Kidney (tissue), 14 donors: ENCODE results near the gene TBX20. TPM values are rescaled to one million over a fixed set of nuclear protein-coding genes. Genes with fewer than 3 reads are reported as not detected.
A peak's percentile ranks its signal among the peaks of the same experiment; 100 is the strongest.

Experiments used
- DNase-seq, 5 donors: peaks; one replicate each; pipeline ENCODE4 v3.0.0-alpha.2; 2013 to 2020
- FAIRE-seq: peaks from 2 replicates; lab custom pipeline; 2012; peaks lifted over from hg19 to GRCh38; lab: Jason Lieb, UNC
- H3K27ac ChIP-seq, 2 donors: one replicate each; pipeline ENCODE4 v1.7.0; 2013; ENCODE audit warnings: low read depth in 2 of 2, low read length in 2 of 2, inconsistent platforms in 1 of 2
- H3K27me3 ChIP-seq: one replicate; pipeline ENCODE4 v1.7.1; 2013; ENCODE audit warnings: low read length, inconsistent platforms; ENCODE audit not compliant: control insufficient read depth, insufficient read depth
- H3K36me3 ChIP-seq, 3 donors: one replicate each; pipeline versions ENCODE4 v1.7.0 to v1.7.1; 2013; ENCODE audit warnings: low read length in 3 of 3, control low read depth in 1 of 3, inconsistent platforms in 1 of 3; ENCODE audit not compliant: insufficient read depth in 3 of 3, control insufficient read depth in 2 of 3
- H3K4me1 ChIP-seq, 3 donors: one replicate each; pipeline versions ENCODE4 v1.7.0 to v1.7.1; 2013; ENCODE audit warnings: low read length in 3 of 3, inconsistent platforms in 1 of 3, low read depth in 1 of 3; ENCODE audit not compliant: control insufficient read depth in 2 of 3, insufficient read depth in 2 of 3
- H3K4me3 ChIP-seq, 3 donors: one replicate each; pipeline versions ENCODE4 v1.7.0 to v1.8.1; 2013; ENCODE audit warnings: low read length in 3 of 3, control low read depth in 1 of 3, inconsistent platforms in 1 of 3
- H3K9ac ChIP-seq, 3 donors: one replicate each; pipeline versions ENCODE4 v1.7.0 to v1.7.1; 2013; ENCODE audit warnings: low read length in 3 of 3, control low read depth in 1 of 3, inconsistent platforms in 1 of 3
- H3K9me3 ChIP-seq, 3 donors: one replicate each; pipeline versions ENCODE4 v1.7.0 to v1.7.1; 2013; ENCODE audit warnings: low read length in 3 of 3, control low read depth in 1 of 3, inconsistent platforms in 1 of 3; ENCODE audit not compliant: control insufficient read depth in 2 of 3, insufficient read depth in 1 of 3
- CTCF ChIP-seq: IDR thresholded peaks from 3 replicates; pipeline ENCODE4 v1.5.1; 2012; ENCODE audit warnings: mild to moderate bottlenecking, moderate library complexity, borderline replicate concordance; ENCODE audit not compliant: insufficient read depth; ENCODE audit errors: extremely low read depth
- intact Hi-C: fragments of 100-400 bp; cut with DNase I; formaldehyde crosslinking; loops from one replicate; pipeline ENCODE4 v1.11.1; 2022
- polyA plus RNA-seq: library from polyadenylated mRNA; stranded (reverse); fragments of 350-450 nt; fragmentation: Illumina TruSeq; extraction: RNeasy Lipid Tissue Mini Kit (QIAGEN cat#74804); gene quantifications from one replicate; pipeline ENCODE4 v1.2.3, GENCODE V29; 2014; ENCODE audit warnings: low read depth, low replicate concordance; ENCODE audit not compliant: insufficient read depth
- total RNA-seq: library from RNA; stranded (reverse); fragmentation: NEBNext Ultra II Directional; extraction: Animal tissue kit (Norgen Biotek cat#: 25700); gene quantifications from one replicate; pipeline ENCODE4 v1.2.1, GENCODE V29; 2021
- donor health status: control.
- donor health status: control.
- donor health status: control.
- donor health status: control.
- donor health status: control.
- donor health status: DM: yes; HTN: yes; CAD: no.
- donor health status: Normal renal cell carcinoma (clear cell type).

TBX20 gene
- total and polyA plus RNA-seq, 2 donors from 2014 or later: not detected

DNA sequence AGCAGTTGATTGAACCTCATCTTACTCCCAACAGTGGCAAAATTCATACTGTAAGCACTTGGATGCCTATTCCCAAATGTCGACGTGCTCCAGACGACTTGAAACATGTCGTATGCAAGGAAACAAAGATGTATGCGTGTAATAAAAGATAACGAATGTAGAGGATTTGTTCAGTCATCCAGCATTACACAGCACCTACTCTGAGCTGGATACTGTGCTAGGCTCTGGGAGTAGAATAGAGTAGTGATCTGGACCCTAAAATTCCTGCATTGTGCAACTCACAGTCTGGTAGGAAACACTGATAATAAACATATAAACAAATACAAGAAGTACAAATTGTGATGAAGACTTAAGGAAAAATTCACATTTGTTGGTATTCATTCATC lies 5.6 kb upstream of the TBX20 start:
- intact Hi-C loops: no loop called here
- Histone ChIP-seq H3K4me1 (peaks cover 0 to 3% (median 0%) of the 10 kb centered on the region in 3 donors), H3K9me3 (no peaks in the 10 kb centered on the region), H3K27ac (no peak overlapping the region), H3K36me3 (no peaks in the 10 kb centered on the region), H3K27me3 (peaks cover 75% of the 10 kb centered on the region), H3K9ac (no peak overlapping the region), H3K4me3 (no peak overlapping the region)
- TF ChIP-seq CTCF: no peak
- DNase-seq (peak in 1 of 5 donors; percentile 31), FAIRE-seq (no peak)

GRCh38 chr7:35258868-35259522 lies 5.1 kb upstream of the TBX20 start:
- Histone ChIP-seq H3K9ac (no peak overlapping the region), H3K27me3 (peaks cover 79% of the 10 kb centered on the region), H3K36me3 (no peaks in the 10 kb centered on the region), H3K4me1 (peaks cover 0 to 3% (median 0%) of the 10 kb centered on the region in 3 donors), H3K4me3 (no peak overlapping the region), H3K27ac (no peak overlapping the region), H3K9me3 (no peaks in the 10 kb centered on the region)
- FAIRE-seq (no peak), DNase-seq (peak in 1 of 5 donors; percentile 49)
- no peak for TF ChIP-seq CTCF
- intact Hi-C loops: no loop called here

DNA sequence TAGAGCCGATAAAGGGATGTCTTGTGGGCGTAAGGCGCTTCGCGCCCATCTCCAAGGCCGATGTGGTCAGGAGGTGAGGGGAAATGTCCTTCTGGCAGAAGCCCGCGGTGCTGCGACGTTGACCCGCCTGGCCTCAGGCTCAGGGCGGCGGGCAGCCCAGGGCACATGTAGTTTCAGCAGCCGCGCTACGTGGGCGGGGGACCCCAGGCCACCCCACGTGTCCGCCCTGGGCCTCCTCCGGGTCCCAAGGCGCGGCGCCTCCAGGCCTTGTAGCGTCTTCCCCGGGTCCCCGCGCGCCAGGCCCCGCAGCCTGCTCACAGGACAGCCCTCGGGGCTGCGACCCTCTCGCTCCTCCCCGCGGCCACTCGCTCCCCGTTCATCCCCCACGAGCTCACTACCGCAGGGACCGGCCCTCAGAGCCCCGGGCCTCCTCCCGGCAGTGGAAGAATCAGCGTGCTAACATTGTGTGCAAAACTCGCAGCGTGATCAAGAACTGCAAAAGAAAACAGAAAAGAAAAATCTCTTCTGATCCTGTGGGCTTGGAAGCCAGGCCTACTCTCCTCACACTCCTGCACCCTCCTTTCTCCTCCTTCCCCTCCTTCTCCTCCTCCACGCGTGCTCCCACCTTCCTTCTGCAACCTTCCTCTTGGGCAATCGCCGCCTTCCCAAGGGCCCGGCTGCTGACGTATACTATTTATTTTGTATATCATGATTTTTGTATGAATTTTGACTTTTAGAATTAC lies 4.4 kb upstream of the TBX20 start:
- Histone ChIP-seq H3K4me1 (peaks cover 0 to 7% (median 0%) of the 10 kb centered on the region in 3 donors), H3K27me3 (peaks cover 79% of the 10 kb centered on the region), H3K27ac (no peak overlapping the region), H3K36me3 (no peaks in the 10 kb centered on the region), H3K9me3 (no peaks in the 10 kb centered on the region), H3K4me3 (no peak overlapping the region), H3K9ac (no peak overlapping the region)
- intact Hi-C loops: no loop called here
- peak in 3 of 5 donors; percentile 18 to 59 (median 49) for DNase-seq
- no peak for FAIRE-seq
- TF ChIP-seq CTCF: no peak
